K562 treated with DMSO at 1 percent for 48 hours (cell line): ENCODE data around the gene LYPLA2. TPM values are rescaled to one million over a fixed set of nuclear protein-coding genes. Genes with fewer than 3 reads are reported as not detected.

Source experiments
- total RNA-seq: library from RNA; unstranded; fragments of 300-600 nt; gene quantifications from 2 replicates; pipeline ENCODE4 v1.2.3, GENCODE V29; 2022; ENCODE audit warnings: low replicate concordance; ENCODE audit errors: extremely low read depth

LYPLA2 gene
- not detected in 2 replicates for total RNA-seq

DNA sequence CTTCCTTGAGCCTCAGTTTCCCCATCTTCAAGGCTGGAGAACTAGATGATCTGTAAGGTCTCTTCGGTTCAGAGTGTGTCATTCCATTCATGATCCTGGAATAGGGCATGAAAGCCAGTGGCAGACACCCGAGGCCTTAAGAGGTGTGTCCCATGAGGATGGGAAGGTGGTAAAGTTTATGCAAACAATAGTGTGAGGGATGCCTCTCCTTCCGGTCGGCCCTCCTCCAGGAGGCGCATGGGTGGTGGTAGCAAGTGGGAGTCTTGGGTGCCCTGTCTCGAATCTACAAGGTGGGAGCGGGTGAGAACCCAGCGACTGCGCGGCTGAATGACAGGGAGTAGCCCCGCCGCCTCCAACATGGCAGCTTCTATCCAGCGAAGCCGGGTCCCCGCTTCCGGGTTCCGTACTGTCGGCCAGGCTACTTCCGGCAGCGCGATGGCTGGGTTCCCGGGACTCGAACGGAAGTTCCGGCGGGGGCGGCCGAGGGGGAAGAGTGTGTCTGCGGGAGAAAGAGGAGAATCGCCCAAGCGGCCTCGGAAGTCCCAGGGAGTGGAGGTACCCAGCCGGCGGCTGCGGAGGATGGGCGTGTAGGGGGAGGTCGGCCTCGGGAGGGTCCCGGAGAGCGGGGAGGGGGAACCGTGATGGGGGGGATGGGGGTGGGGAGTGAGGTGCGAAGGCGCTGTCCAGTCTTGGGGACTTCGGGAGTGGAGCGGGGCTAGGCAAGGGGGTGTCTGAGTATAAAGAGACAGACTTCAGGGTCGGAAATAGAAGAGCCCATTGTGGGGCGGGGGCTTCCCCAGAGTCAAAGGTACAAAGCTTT, at the start of gene LYPLA2:
Gene LYPLA2 (plus strand): TSS at position 450 of the 820 bp plus-strand sequence. CDS start 1,538 bp downstream, outside the sequence.

DNA sequence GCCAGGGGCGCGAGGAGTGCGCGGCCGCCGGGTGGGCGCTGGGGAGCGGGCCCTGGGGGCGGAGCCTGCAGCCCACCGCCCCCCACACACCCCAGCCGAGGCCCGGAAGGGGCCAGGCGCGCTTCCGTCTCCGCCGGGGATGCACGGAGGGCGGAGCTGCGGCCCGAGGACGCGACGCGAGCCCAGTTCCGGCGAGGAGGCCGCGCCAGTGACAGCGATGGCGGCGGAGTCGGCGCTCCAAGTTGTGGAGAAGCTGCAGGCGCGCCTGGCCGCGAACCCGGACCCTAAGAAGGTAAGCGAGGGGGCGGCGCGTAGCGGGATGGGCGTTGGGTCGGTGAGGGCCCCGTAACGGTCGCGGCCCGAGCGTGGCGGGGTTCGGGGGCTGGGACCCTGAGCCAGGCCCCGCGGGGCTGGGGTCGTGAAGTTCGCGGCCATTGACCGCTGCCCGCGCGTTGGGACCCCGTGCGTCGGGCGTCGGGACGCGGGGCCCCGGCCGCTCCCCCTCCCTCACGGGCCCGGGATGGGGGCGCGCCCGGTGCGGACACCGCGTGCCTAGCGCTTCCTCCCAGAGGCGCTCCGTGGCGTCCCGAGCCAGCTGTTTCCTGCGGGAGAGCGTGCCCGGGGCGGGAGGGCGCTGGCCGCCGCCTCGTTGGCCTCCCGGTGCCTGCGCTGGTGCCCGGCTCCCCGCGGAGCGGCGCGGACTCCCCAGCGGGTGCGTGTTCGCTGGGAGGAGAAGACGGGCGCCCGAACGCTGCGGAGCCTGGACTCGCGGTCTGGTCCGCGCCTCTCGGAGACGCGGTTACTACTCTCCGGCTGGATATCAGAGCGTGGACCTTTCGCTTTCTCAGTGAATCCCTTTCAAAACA, 47.4 kb upstream of the LYPLA2 start, which contains the start of gene ELOA:
Gene ELOA (plus strand): TSS at position 185 of the 866 bp plus-strand sequence. CDS start 33 bp downstream, at position 218.

DNA sequence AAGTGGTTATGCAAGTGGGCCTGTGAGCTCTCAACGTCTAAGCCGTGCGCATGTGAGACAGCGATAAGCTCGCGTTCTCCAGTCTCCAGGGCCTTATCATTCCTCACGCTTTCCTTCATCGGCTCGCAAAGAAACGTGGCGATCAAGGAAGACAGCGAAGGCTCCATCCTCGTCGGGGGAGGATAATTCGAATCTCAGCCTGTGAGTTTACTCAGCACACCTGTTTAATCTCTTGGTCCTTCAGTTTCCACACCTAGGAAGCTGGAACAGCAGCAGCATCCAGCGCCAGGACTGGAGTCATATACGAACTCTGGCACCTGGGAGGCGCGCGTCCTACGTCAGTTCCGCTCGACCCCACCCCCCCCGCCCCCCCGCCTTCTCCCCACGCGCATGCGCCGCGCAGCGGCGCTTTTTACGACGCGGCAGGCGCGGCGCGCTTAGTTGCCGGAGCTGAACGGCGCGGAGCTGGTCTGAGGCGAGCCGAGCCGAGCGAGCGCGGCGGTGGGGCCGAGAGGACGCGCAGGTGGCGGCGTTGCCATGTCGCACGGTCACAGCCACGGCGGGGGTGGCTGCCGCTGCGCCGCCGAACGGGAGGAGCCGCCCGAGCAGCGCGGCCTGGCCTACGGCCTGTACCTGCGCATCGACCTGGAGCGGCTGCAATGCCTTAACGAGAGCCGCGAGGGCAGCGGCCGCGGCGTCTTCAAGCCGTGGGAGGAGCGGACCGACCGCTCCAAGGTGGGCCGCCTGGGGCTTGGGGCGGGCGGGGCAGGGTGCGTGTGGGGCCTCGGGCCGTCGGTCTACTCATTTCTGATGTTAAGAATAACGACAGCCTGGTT, 12.7 kb upstream of the LYPLA2 start, which contains the start of gene PITHD1:
Gene PITHD1 (plus strand): TSS at position 440 of the 836 bp plus-strand sequence. CDS start 98 bp downstream, at position 538.

DNA sequence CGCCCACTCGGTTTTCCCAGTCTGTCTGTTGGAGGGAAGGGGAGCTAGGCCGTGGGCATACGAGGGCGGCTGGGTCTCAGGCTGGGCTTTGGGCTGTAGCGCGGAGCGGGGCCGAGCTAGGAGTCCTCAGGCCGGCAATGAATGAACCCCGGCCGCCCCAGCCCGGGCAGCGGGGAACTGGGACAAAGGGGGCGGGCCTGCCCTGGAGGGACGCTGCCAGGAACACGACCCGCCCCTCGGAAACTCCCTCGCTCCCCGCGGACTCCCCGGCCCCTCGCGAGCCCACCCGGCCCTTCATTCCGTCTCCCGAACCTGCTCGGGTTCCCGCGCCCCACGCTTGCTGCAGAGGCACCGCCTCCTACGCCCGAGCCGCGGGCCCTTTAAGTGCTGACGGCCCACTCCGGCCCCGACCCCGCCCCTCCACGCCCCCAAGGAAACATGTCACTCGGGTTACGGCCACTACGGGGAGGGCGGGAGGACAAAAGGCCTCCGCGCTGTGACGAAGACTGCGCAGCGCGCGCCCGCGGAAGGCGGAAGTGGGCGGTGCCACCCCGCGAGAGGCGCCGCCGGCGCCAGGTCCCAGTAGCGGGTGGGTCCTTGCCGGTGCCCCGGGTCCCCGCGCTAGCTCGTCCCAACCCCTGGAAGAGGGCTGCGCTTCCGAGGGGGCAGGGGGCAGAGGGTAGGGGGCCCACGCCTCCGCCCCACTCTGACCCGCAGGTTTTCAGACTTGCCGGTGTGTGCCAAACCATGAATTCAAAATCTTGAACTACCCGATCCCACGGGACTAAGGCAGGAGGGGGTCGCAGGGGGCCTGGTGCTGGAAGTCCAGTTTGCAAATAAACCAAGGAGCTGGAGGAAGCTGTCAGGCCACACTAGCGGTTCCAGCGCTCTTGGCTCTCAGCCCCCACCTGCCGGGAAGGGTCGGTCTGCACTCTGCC, 9.7 kb downstream of the LYPLA2 start, which contains the start of gene GALE:
Gene GALE (minus strand): TSS at position 355 of the 938 bp plus-strand sequence. CDS start 1,747 bp downstream, outside the sequence.

DNA sequence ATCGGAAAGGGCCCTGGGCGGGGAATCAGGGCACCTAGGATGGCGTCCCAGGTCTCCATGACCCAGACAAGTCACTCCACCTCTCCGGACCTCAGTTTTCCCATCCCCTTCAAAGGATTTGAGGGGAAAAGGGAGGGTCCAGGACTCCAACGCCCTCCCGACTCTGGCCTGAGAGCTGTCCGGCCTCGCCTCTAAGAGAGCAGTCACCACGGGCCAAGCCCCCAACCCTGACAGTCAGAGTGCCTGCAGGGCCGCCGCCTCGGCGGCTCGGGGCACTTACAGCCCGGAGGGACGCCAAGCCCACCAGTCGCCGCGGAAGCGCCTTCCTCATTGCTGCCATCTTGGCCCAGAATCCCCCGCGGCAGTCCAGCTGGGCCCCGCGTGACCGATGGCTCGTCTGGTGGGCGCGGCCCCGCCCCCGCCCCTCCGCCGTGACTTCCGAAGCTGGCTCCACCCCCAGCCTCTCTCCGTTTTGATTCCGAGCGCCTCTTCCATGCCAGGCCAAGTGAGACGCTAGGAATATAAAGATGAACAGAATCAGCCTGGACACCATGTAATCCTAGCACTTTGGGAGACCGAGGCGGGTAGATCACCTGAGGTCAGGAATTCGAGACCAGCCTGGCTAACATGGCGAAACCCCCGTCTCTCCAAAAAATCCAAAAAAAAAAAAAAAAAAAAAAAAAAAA, 34.3 kb downstream of the LYPLA2 start, which contains the start of gene HMGCL:
Gene HMGCL (minus strand): TSS at position 354 of the 686 bp plus-strand sequence. CDS start 14 bp downstream, at position 340.

Other genes with a start within 250 kb of the LYPLA2 start
- gene ID3, start 231.6 kb upstream of the LYPLA2 start, total RNA-seq, result not detected in 2 replicates
- gene RPL11, start 99.3 kb upstream of the LYPLA2 start, total RNA-seq, result 1,279 and 4,945 TPM in 2 replicates
- gene ELOA, start 47.7 kb upstream of the LYPLA2 start, total RNA-seq, result not detected in 2 replicates
- gene PITHD1, start 12.7 kb upstream of the LYPLA2 start, total RNA-seq, result not detected in 2 replicates
- not detected in 2 replicates for gene GALE, start 9.6 kb downstream of the LYPLA2 start, total RNA-seq
- not detected in 2 replicates for gene HMGCL, start 34.3 kb downstream of the LYPLA2 start, total RNA-seq
- not detected in 2 replicates for gene FUCA1, start 77.1 kb downstream of the LYPLA2 start, total RNA-seq
- gene CNR2, start 122.2 kb downstream of the LYPLA2 start, total RNA-seq, result not detected in 2 replicates
- gene PNRC2, start 168.7 kb downstream of the LYPLA2 start, total RNA-seq, result not detected in 2 replicates
- gene SRSF10, start 189.2 kb downstream of the LYPLA2 start, total RNA-seq, result not detected in 2 replicates